Measurements from ENCODE around the gene UBQLN1. TPM values are rescaled to one million over a fixed set of nuclear protein-coding genes. Genes with fewer than 3 reads are reported as not detected.

Gene UBQLN1
- total and polyA plus RNA-seq, 4 donors, result 31.4 to 93.1 (median 58.7) TPM

GRCh38 chr9:83675466-83675865, 32.3 kb downstream of the UBQLN1 start:
- 50 to 65% methylated on average over 1 of the region's 1 CpG for WGBS, 2 donors
- H3K4me3 ChIP-seq (ENCODE audit: low read length in 2 of 2), result no peak overlapping the region
- no peaks in the 10 kb centered on the region for H3K9me3 ChIP-seq (ENCODE audit: control insufficient read depth, low read length)
- no peaks in the 10 kb centered on the region for H3K27me3 ChIP-seq (ENCODE audit: control insufficient read depth in 1 of 2, insufficient read depth in 2 of 2, low read length in 1 of 2)
- H3K4me1 ChIP-seq (ENCODE audit: control insufficient read depth in 1 of 2, insufficient read depth in 2 of 2, low read length in 2 of 2), result no peaks in the 10 kb centered on the region
- intact Hi-C loops (cut with DNase I), result no loop called here
- peaks cover 5 to 8% of the 10 kb centered on the region in 2 donors for H3K36me3 ChIP-seq (ENCODE audit: control insufficient read depth in 1 of 2, insufficient read depth in 2 of 2, low read length in 1 of 2)
- no peak overlapping the region for H3K27ac ChIP-seq (ENCODE audit: low read depth in 1 of 2, low read length in 2 of 2)
- DNase-seq (no peak), ATAC-seq (ENCODE audit: low FRiP score) (no peak)

GRCh38 chr9:83671451-83671850, 36.3 kb downstream of the UBQLN1 start:
- DNase-seq, result no peak
- Histone ChIP-seq H3K36me3 (ENCODE audit: control insufficient read depth in 1 of 2, insufficient read depth in 2 of 2, low read length in 1 of 2) (peaks cover 0 to 4% of the 10 kb centered on the region in 2 donors), H3K9me3 (ENCODE audit: control insufficient read depth, low read length) (no peaks in the 10 kb centered on the region), H3K27ac (ENCODE audit: low read depth in 1 of 2, low read length in 2 of 2) (no peak overlapping the region), H3K4me1 (ENCODE audit: control insufficient read depth in 1 of 2, insufficient read depth in 2 of 2, low read length in 2 of 2) (no peaks in the 10 kb centered on the region), H3K4me3 (ENCODE audit: low read length in 2 of 2) (no peak overlapping the region), H3K27me3 (ENCODE audit: control insufficient read depth in 1 of 2, insufficient read depth in 2 of 2, low read length in 1 of 2) (no peaks in the 10 kb centered on the region)
- 39 to 40% methylated on average over 1 of the region's 1 CpG for WGBS, 2 donors
- intact Hi-C loops (cut with DNase I), result no loop called here
- ATAC-seq (ENCODE audit: low FRiP score), result no peak

- Histone ChIP-seq H3K4me1 (ENCODE audit: control insufficient read depth in 1 of 2, insufficient read depth in 2 of 2, low read length in 2 of 2) (no peaks in the 10 kb centered on the region), H3K4me3 (ENCODE audit: low read length in 2 of 2) (no peak overlapping the region), H3K36me3 (ENCODE audit: control insufficient read depth in 1 of 2, insufficient read depth in 2 of 2, low read length in 1 of 2) (peaks cover 0 to 4% of the 10 kb centered on the region in 2 donors), H3K27me3 (ENCODE audit: control insufficient read depth in 1 of 2, insufficient read depth in 2 of 2, low read length in 1 of 2) (no peaks in the 10 kb centered on the region), H3K27ac (ENCODE audit: low read depth in 1 of 2, low read length in 2 of 2) (no peak overlapping the region), H3K9me3 (ENCODE audit: control insufficient read depth, low read length) (no peaks in the 10 kb centered on the region)
- intact Hi-C loops (cut with DNase I), result no loop called here
- no peak for ATAC-seq (ENCODE audit: low FRiP score)
- no peak for DNase-seq
- WGBS, 2 donors, result 87 to 88% methylated on average over 5 of the region's 5 CpGs
Measured at GRCh38 chr9:83670381-83670780, 37.4 kb downstream of the UBQLN1 start.

GRCh38 chr9:83669067-83669466, 38.7 kb downstream of the UBQLN1 start:
- no peak overlapping the region for H3K4me3 ChIP-seq (ENCODE audit: low read length in 2 of 2)
- peaks cover 4 to 5% of the 10 kb centered on the region in 2 donors for H3K36me3 ChIP-seq (ENCODE audit: control insufficient read depth in 1 of 2, insufficient read depth in 2 of 2, low read length in 1 of 2)
- intact Hi-C loops (cut with DNase I), result no loop called here
- no peaks in the 10 kb centered on the region for H3K4me1 ChIP-seq (ENCODE audit: control insufficient read depth in 1 of 2, insufficient read depth in 2 of 2, low read length in 2 of 2)
- DNase-seq, result no peak
- 94 to 97% methylated on average over 1 of the region's 1 CpG for WGBS, 2 donors
- H3K27ac ChIP-seq (ENCODE audit: low read depth in 1 of 2, low read length in 2 of 2), result no peak overlapping the region
- ATAC-seq (ENCODE audit: low FRiP score), result no peak
- no peaks in the 10 kb centered on the region for H3K9me3 ChIP-seq (ENCODE audit: control insufficient read depth, low read length)
- no peaks in the 10 kb centered on the region for H3K27me3 ChIP-seq (ENCODE audit: control insufficient read depth in 1 of 2, insufficient read depth in 2 of 2, low read length in 1 of 2)

- Histone ChIP-seq H3K9me3 (ENCODE audit: control insufficient read depth, low read length) (no peaks in the 10 kb centered on the region), H3K36me3 (ENCODE audit: control insufficient read depth in 1 of 2, insufficient read depth in 2 of 2, low read length in 1 of 2) (peaks cover 2 to 4% of the 10 kb centered on the region in 2 donors), H3K4me1 (ENCODE audit: control insufficient read depth in 1 of 2, insufficient read depth in 2 of 2, low read length in 2 of 2) (no peaks in the 10 kb centered on the region), H3K27ac (ENCODE audit: low read depth in 1 of 2, low read length in 2 of 2) (no peak overlapping the region), H3K27me3 (ENCODE audit: control insufficient read depth in 1 of 2, insufficient read depth in 2 of 2, low read length in 1 of 2) (no peaks in the 10 kb centered on the region), H3K4me3 (ENCODE audit: low read length in 2 of 2) (no peak overlapping the region)
- DNase-seq (no peak), ATAC-seq (ENCODE audit: low FRiP score) (no peak)
- 52 to 66% methylated on average over 5 of the region's 5 CpGs for WGBS, 2 donors
- intact Hi-C loops (cut with DNase I), result no loop called here
Measured at GRCh38 chr9:83665580-83666200, 42.1 kb downstream of the UBQLN1 start.

- Histone ChIP-seq H3K36me3 (ENCODE audit: control insufficient read depth in 1 of 2, insufficient read depth in 2 of 2, low read length in 1 of 2) (peaks cover 2 to 8% of the 10 kb centered on the region in 2 donors), H3K9me3 (ENCODE audit: control insufficient read depth, low read length) (no peaks in the 10 kb centered on the region), H3K4me1 (ENCODE audit: control insufficient read depth in 1 of 2, insufficient read depth in 2 of 2, low read length in 2 of 2) (no peaks in the 10 kb centered on the region), H3K27me3 (ENCODE audit: control insufficient read depth in 1 of 2, insufficient read depth in 2 of 2, low read length in 1 of 2) (no peaks in the 10 kb centered on the region), H3K27ac (ENCODE audit: low read depth in 1 of 2, low read length in 2 of 2) (no peak overlapping the region), H3K4me3 (ENCODE audit: low read length in 2 of 2) (no peak overlapping the region)
- ATAC-seq (ENCODE audit: low FRiP score), result no peak
- WGBS, 2 donors, result 93 to 98% methylated on average over 3 of the region's 3 CpGs
- intact Hi-C loops (cut with DNase I), result no loop called here
- DNase-seq, result no peak
Measured at GRCh38 chr9:83662933-83663332, 44.8 kb downstream of the UBQLN1 start.

- ATAC-seq (ENCODE audit: low FRiP score) (no peak), DNase-seq (no peak)
- no peak overlapping the region for H3K27ac ChIP-seq (ENCODE audit: low read depth in 1 of 2, low read length in 2 of 2)
- H3K36me3 ChIP-seq (ENCODE audit: control insufficient read depth in 1 of 2, insufficient read depth in 2 of 2, low read length in 1 of 2), result peaks cover 4 to 13% of the 10 kb centered on the region in 2 donors
- no peaks in the 10 kb centered on the region for H3K9me3 ChIP-seq (ENCODE audit: control insufficient read depth, low read length)
- intact Hi-C loops (cut with DNase I), result no loop called here
- H3K27me3 ChIP-seq (ENCODE audit: control insufficient read depth in 1 of 2, insufficient read depth in 2 of 2, low read length in 1 of 2), result no peaks in the 10 kb centered on the region
- 88 to 92% methylated on average over 6 of the region's 6 CpGs for WGBS, 2 donors
- H3K4me3 ChIP-seq (ENCODE audit: low read length in 2 of 2), result no peak overlapping the region
- no peaks in the 10 kb centered on the region for H3K4me1 ChIP-seq (ENCODE audit: control insufficient read depth in 1 of 2, insufficient read depth in 2 of 2, low read length in 2 of 2)
Measured at GRCh38 chr9:83656952-83657351, 50.8 kb downstream of the UBQLN1 start.

- H3K27me3 ChIP-seq (ENCODE audit: control insufficient read depth in 1 of 2, insufficient read depth in 2 of 2, low read length in 1 of 2), result no peaks in the 10 kb centered on the region
- H3K4me3 ChIP-seq (ENCODE audit: low read length in 2 of 2), result no peak overlapping the region
- intact Hi-C loops (cut with DNase I), result no loop called here
- ATAC-seq (ENCODE audit: low FRiP score) (no peak), DNase-seq (no peak)
- 94 to 95% methylated on average over 2 of the region's 2 CpGs for WGBS, 2 donors
- peaks cover 4 to 15% of the 10 kb centered on the region in 2 donors for H3K36me3 ChIP-seq (ENCODE audit: control insufficient read depth in 1 of 2, insufficient read depth in 2 of 2, low read length in 1 of 2)
- H3K4me1 ChIP-seq (ENCODE audit: control insufficient read depth in 1 of 2, insufficient read depth in 2 of 2, low read length in 2 of 2), result no peaks in the 10 kb centered on the region
- H3K9me3 ChIP-seq (ENCODE audit: control insufficient read depth, low read length), result no peaks in the 10 kb centered on the region
- H3K27ac ChIP-seq (ENCODE audit: low read depth in 1 of 2, low read length in 2 of 2), result no peak overlapping the region
Measured at GRCh38 chr9:83656032-83656680, 51.6 kb downstream of the UBQLN1 start.

- Histone ChIP-seq H3K9me3 (ENCODE audit: control insufficient read depth, low read length) (no peaks in the 10 kb centered on the region), H3K27me3 (ENCODE audit: control insufficient read depth in 1 of 2, insufficient read depth in 2 of 2, low read length in 1 of 2) (no peaks in the 10 kb centered on the region), H3K36me3 (ENCODE audit: control insufficient read depth in 1 of 2, insufficient read depth in 2 of 2, low read length in 1 of 2) (peaks cover 4 to 15% of the 10 kb centered on the region in 2 donors), H3K4me1 (ENCODE audit: control insufficient read depth in 1 of 2, insufficient read depth in 2 of 2, low read length in 2 of 2) (no peaks in the 10 kb centered on the region), H3K4me3 (ENCODE audit: low read length in 2 of 2) (no peak overlapping the region), H3K27ac (ENCODE audit: low read depth in 1 of 2, low read length in 2 of 2) (no peak overlapping the region)
- intact Hi-C loops (cut with DNase I), result no loop called here
- DNase-seq, result no peak
- no peak for ATAC-seq (ENCODE audit: low FRiP score)
- WGBS, 2 donors, result 71 to 73% methylated on average over 1 of the region's 1 CpG
Measured at GRCh38 chr9:83655433-83655832, 52.3 kb downstream of the UBQLN1 start.
